ENCODE measurements around the gene ADAM19. TPM values are rescaled to one million over a fixed set of nuclear protein-coding genes. Genes with fewer than 3 reads are reported as not detected.

Gene ADAM19
- total and polyA plus RNA-seq, 2 experiments from 2014 or later = 6.5 to 11.5 TPM

DNA sequence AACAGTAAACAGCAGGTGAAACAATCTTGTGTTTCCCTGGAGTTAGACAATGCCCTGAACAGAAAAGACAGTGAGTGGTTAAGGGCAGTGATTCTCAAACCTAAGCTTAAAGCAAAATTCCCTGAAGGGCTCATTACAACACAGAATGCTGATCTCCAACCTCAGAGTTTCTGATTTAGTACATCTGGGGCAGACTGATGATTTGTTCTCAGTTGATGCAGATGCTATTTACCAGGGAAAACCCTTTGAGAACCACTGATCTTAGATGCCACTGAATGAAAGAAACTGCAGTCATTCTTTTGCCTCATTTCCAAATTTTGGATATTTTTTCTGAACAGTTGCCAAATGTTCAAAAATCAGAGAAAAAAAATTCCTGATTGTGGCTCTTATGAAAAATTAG lies 18.7 kb upstream of the ADAM19 start:
- TF ChIP-seq, protein P1, sequence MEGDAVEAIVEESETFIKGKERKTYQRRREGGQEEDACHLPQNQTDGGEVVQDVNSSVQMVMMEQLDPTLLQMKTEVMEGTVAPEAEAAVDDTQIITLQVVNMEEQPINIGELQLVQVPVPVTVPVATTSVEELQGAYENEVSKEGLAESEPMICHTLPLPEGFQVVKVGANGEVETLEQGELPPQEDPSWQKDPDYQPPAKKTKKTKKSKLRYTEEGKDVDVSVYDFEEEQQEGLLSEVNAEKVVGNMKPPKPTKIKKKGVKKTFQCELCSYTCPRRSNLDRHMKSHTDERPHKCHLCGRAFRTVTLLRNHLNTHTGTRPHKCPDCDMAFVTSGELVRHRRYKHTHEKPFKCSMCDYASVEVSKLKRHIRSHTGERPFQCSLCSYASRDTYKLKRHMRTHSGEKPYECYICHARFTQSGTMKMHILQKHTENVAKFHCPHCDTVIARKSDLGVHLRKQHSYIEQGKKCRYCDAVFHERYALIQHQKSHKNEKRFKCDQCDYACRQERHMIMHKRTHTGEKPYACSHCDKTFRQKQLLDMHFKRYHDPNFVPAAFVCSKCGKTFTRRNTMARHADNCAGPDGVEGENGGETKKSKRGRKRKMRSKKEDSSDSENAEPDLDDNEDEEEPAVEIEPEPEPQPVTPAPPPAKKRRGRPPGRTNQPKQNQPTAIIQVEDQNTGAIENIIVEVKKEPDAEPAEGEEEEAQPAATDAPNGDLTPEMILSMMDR (IDR thresholded peaks at IDR 0.05; ENCODE audit: low read depth, low read length) = no peak
- H3K4me1 ChIP-seq (ENCODE audit: low read depth) = no peaks in the 10 kb centered on the region
- no peak overlapping the region for H3K4me3 ChIP-seq
- H3K9me3 ChIP-seq (ENCODE audit: low read depth) = no peaks in the 10 kb centered on the region
- H3K27me3 ChIP-seq = no peaks in the 10 kb centered on the region
- DNase-seq (ENCODE audit: low read depth in 1 of 2, low spot score in 1 of 2) = no peak
- H3K36me3 ChIP-seq = no peaks in the 10 kb centered on the region
- no peak overlapping the region for H3K27ac ChIP-seq

- no peak overlapping the region for H3K4me3 ChIP-seq
- no peaks in the 10 kb centered on the region for H3K9me3 ChIP-seq (ENCODE audit: low read depth)
- H3K27ac ChIP-seq = no peak overlapping the region
- no peaks in the 10 kb centered on the region for H3K4me1 ChIP-seq (ENCODE audit: low read depth)
- TF ChIP-seq, protein P1 (IDR thresholded peaks at IDR 0.05; ENCODE audit: low read depth, low read length) = no peak
- no peak for DNase-seq (ENCODE audit: low read depth in 1 of 2, low spot score in 1 of 2)
- no peaks in the 10 kb centered on the region for H3K36me3 ChIP-seq
- no peaks in the 10 kb centered on the region for H3K27me3 ChIP-seq
Observed at GRCh38 chr5:157593052-157593757, 17.6 kb upstream of the ADAM19 start.

DNA sequence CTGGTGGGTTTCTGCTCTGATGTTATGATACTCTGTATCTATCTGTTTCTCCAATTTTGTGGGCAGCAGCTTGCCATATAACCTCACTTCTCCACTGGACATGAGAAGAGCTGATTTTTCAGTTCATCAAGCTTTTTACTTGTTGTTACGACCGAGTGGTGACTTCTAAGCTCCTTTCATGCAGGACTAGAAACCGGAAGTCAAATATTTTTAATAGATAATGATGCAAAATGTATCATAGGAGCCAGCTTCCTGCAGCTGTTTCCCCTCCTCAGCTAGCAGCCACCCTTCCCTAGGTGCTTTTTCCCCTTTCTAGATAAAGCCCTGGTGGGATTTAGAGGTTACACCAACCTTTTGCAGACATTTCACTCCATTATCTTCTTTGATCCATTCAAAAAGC lies 17.0 kb upstream of the ADAM19 start:
- no peaks in the 10 kb centered on the region for H3K36me3 ChIP-seq
- H3K27ac ChIP-seq = no peak overlapping the region
- H3K9me3 ChIP-seq (ENCODE audit: low read depth) = no peaks in the 10 kb centered on the region
- no peaks in the 10 kb centered on the region for H3K27me3 ChIP-seq
- no peak for DNase-seq (ENCODE audit: low read depth in 1 of 2, low spot score in 1 of 2)
- no peak overlapping the region for H3K4me3 ChIP-seq
- no peaks in the 10 kb centered on the region for H3K4me1 ChIP-seq (ENCODE audit: low read depth)
- TF ChIP-seq, protein P1 (IDR thresholded peaks at IDR 0.05; ENCODE audit: low read depth, low read length) = no peak

- H3K27me3 ChIP-seq = no peaks in the 10 kb centered on the region
- H3K9me3 ChIP-seq (ENCODE audit: low read depth) = no peaks in the 10 kb centered on the region
- no peaks in the 10 kb centered on the region for H3K36me3 ChIP-seq
- DNase-seq (ENCODE audit: low read depth in 1 of 2, low spot score in 1 of 2) = no peak
- H3K4me3 ChIP-seq = no peak overlapping the region
- TF ChIP-seq, protein P1 (IDR thresholded peaks at IDR 0.05; ENCODE audit: low read depth, low read length) = no peak
- H3K27ac ChIP-seq = no peak overlapping the region
- no peaks in the 10 kb centered on the region for H3K4me1 ChIP-seq (ENCODE audit: low read depth)
Observed at GRCh38 chr5:157590478-157590877, 14.9 kb upstream of the ADAM19 start.

GRCh38 chr5:157584628-157585027 lies 9.1 kb upstream of the ADAM19 start:
- Histone ChIP-seq H3K36me3 (no peaks in the 10 kb centered on the region), H3K27me3 (no peaks in the 10 kb centered on the region), H3K4me3 (no peak overlapping the region), H3K9me3 (ENCODE audit: low read depth) (no peaks in the 10 kb centered on the region), H3K27ac (no peak overlapping the region), H3K4me1 (ENCODE audit: low read depth) (peaks cover 8% of the 10 kb centered on the region)
- TF ChIP-seq, protein P1 (IDR thresholded peaks at IDR 0.05; ENCODE audit: low read depth, low read length) = no peak
- DNase-seq (ENCODE audit: low read depth in 1 of 2, low spot score in 1 of 2) = no peak
